HEK293 (cell line): Measurements from ENCODE around the gene SPHK1.

Experiments
- BCL11B ChIP-seq: fragments of 450-650 bp; formaldehyde crosslinking; IDR thresholded peaks from 2 replicates; pipeline ENCODE4 v1.5.1; 2016; ENCODE audit warnings: low read depth, missing biosample characterization, missing genetic modification characterization
- ZFHX2 ChIP-seq: fragments of 450-650 bp; formaldehyde crosslinking; conservative IDR thresholded peaks from 2 replicates; pipeline ENCODE4 v1.5.1; 2016; ENCODE audit warnings: missing biosample characterization, missing genetic modification characterization
- ZNF10 ChIP-seq: fragments of 450-650 bp; formaldehyde crosslinking; IDR thresholded peaks from 2 replicates; pipeline ENCODE4 v1.5.1; 2017; ENCODE audit warnings: missing biosample characterization, missing genetic modification characterization
- ZNF114 ChIP-seq: fragments of 450-650 bp; formaldehyde crosslinking; IDR thresholded peaks from 2 replicates; pipeline ENCODE4 v1.5.0; 2017; ENCODE audit warnings: missing biosample characterization, missing genetic modification characterization
- ZNF221 ChIP-seq: fragments of 450-650 bp; formaldehyde crosslinking; IDR thresholded peaks from 2 replicates; pipeline ENCODE4 v1.5.1; 2017; ENCODE audit warnings: missing biosample characterization, missing genetic modification characterization, borderline replicate concordance
- ZNF248 ChIP-seq: fragments of 450-650 bp; formaldehyde crosslinking; IDR thresholded peaks from 2 replicates; pipeline ENCODE4 v1.5.1; 2017; ENCODE audit warnings: missing biosample characterization, missing genetic modification characterization
- ZNF274 ChIP-seq, 2 experiments: fragments of 200-500 bp in 1 of 2; fragments of 450-650 bp in 1 of 2; sonication (Bioruptor generic) in 1 of 2; formaldehyde crosslinking in 1 of 2; IDR thresholded peaks; 2 replicates each; pipeline versions ENCODE4 v1.5.1 to v1.6.1; 2014 to 2016; ENCODE audit warnings: borderline replicate concordance in 1 of 2, inconsistent platforms in 1 of 2, low read length in 1 of 2, missing biosample characterization in 1 of 2, missing genetic modification characterization in 1 of 2
- ZNF677 ChIP-seq: fragments of 450-650 bp; IDR thresholded peaks from 2 replicates; pipeline ENCODE4 v1.5.0; 2018; ENCODE audit warnings: missing biosample characterization, mild to moderate bottlenecking, missing genetic modification characterization, moderate library complexity
- ZNF792 ChIP-seq: fragments of 450-650 bp; formaldehyde crosslinking; IDR thresholded peaks from 2 replicates; pipeline ENCODE4 v1.5.1; 2016; ENCODE audit warnings: missing biosample characterization, missing genetic modification characterization
- TF ChIP-seq, protein P1 (sequence below): fragments of 450-650 bp; formaldehyde crosslinking; IDR thresholded peaks from 2 replicates; pipeline ENCODE4 v1.5.1; 2016; ENCODE audit warnings: missing biosample characterization, missing genetic modification characterization
- TF ChIP-seq, protein P2 (sequence below): fragments of 450-650 bp; formaldehyde crosslinking; IDR thresholded peaks from 2 replicates; pipeline ENCODE4 v1.5.1; 2016; ENCODE audit warnings: missing biosample characterization, missing genetic modification characterization, low read depth
- TF ChIP-seq, protein P3 (sequence below): fragments of 450-650 bp; formaldehyde crosslinking; IDR thresholded peaks from 2 replicates; pipeline ENCODE4 v1.5.1; 2016; ENCODE audit warnings: missing biosample characterization, missing genetic modification characterization
- TF ChIP-seq, protein P4 (sequence below): fragments of 450-650 bp; formaldehyde crosslinking; IDR thresholded peaks from 2 replicates; pipeline ENCODE4 v1.5.1; 2016; ENCODE audit warnings: missing biosample characterization, missing genetic modification characterization

DNA sequence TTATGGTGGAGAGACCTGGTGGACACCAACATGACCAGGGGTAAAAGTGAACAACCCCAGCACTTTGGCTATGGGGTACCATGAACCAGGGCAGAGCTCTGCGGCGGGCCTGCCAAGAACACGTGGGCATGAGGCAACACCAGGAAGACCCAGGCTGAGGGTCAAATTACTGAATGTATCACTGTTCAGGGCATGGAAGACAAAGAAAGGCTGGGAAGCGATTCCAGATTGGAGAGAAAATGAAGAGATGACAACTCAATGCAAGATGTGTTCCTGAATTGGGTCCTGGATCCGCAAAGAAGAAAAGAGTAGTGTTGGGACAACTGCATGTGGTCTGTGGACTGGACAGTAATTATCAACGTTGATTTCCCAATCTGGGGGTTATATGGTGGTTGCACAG lies 19.8 kb downstream of the SPHK1 start:
- TF ChIP-seq ZNF221 (tag by site-specific recombination) (no peak), BCL11B (tag by site-specific recombination) (no peak), ZFHX2 (tag by site-specific recombination) (no peak), ZNF677 (tag by site-specific recombination) (no peak), ZNF274 (IDR thresholded peaks at IDR 0.05; ENCODE audit: low read length) (no peak), ZNF274 (tag by site-specific recombination; IDR thresholded peaks at IDR 0.05; ENCODE audit: borderline replicate concordance) (no peak), ZNF114 (tag by site-specific recombination) (no peak), ZNF248 (no peak), ZNF10 (tag by site-specific recombination) (no peak), ZNF792 (tag by site-specific recombination) (no peak)
- TF ChIP-seq, protein P1, sequence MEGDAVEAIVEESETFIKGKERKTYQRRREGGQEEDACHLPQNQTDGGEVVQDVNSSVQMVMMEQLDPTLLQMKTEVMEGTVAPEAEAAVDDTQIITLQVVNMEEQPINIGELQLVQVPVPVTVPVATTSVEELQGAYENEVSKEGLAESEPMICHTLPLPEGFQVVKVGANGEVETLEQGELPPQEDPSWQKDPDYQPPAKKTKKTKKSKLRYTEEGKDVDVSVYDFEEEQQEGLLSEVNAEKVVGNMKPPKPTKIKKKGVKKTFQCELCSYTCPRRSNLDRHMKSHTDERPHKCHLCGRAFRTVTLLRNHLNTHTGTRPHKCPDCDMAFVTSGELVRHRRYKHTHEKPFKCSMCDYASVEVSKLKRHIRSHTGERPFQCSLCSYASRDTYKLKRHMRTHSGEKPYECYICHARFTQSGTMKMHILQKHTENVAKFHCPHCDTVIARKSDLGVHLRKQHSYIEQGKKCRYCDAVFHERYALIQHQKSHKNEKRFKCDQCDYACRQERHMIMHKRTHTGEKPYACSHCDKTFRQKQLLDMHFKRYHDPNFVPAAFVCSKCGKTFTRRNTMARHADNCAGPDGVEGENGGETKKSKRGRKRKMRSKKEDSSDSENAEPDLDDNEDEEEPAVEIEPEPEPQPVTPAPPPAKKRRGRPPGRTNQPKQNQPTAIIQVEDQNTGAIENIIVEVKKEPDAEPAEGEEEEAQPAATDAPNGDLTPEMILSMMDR (tag by site-specific recombination), result no peak
- TF ChIP-seq, protein P2, sequence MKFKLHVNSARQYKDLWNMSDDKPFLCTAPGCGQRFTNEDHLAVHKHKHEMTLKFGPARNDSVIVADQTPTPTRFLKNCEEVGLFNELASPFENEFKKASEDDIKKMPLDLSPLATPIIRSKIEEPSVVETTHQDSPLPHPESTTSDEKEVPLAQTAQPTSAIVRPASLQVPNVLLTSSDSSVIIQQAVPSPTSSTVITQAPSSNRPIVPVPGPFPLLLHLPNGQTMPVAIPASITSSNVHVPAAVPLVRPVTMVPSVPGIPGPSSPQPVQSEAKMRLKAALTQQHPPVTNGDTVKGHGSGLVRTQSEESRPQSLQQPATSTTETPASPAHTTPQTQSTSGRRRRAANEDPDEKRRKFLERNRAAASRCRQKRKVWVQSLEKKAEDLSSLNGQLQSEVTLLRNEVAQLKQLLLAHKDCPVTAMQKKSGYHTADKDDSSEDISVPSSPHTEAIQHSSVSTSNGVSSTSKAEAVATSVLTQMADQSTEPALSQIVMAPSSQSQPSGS (tag by site-specific recombination), result no peak
- TF ChIP-seq, protein P3, sequence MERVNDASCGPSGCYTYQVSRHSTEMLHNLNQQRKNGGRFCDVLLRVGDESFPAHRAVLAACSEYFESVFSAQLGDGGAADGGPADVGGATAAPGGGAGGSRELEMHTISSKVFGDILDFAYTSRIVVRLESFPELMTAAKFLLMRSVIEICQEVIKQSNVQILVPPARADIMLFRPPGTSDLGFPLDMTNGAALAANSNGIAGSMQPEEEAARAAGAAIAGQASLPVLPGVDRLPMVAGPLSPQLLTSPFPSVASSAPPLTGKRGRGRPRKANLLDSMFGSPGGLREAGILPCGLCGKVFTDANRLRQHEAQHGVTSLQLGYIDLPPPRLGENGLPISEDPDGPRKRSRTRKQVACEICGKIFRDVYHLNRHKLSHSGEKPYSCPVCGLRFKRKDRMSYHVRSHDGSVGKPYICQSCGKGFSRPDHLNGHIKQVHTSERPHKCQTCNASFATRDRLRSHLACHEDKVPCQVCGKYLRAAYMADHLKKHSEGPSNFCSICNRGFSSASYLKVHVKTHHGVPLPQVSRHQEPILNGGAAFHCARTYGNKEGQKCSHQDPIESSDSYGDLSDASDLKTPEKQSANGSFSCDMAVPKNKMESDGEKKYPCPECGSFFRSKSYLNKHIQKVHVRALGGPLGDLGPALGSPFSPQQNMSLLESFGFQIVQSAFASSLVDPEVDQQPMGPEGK (tag by site-specific recombination), result no peak
- TF ChIP-seq, protein P4, sequence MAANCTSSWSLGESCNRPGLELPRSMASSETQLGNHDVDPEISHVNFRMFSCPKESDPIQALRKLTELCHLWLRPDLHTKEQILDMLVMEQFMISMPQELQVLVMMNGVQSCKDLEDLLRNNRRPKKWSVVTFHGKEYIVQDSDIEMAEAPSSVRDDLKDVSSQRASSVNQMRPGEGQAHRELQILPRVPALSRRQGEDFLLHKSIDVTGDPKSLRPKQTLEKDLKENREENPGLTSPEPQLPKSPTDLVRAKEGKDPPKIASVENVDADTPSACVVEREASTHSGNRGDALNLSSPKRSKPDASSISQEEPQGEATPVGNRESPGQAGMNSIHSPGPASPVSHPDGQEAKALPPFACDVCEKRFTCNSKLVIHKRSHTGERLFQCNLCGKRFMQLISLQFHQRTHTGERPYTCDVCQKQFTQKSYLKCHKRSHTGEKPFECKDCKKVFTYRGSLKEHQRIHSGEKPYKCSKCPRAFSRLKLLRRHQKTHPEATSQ (tag by site-specific recombination), result no peak
